GM19035 (cell line): ENCODE results near the gene SLC38A1.
"Not testable (repeated sequence)": the region's sequence is repeated elsewhere in the genome, so short reads cannot be mapped to it uniquely, and the experiment has no call there.

Experiments used
- ATAC-seq: cut with Tn5 transposase; IDR thresholded peaks from one replicate; pipeline ENCODE4 v1.9.1; 2021; ENCODE audit not compliant: unreplicated experiment

Gene SLC38A1

DNA sequence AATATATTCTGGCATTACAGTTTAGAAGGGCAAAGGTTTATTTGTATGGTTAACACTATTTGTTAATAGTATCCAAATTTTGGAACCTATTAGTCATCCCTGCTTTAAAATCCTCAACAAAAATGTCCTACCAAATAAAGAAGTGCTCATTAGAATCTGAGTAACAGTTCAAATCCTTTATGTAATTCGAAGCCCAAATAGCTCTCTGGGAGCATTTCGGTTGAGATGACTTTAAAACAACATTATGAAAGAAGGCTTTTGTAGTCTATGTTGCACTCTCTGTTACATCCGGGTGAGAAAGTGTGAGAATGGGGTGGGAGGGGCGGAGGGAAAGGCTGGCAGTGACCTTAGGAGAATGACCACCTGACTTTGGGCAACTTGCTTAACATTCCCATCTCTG is 59.7 kb downstream of the SLC38A1 start:
- ATAC-seq: no peak

GRCh38 chr12:46208370-46208769 is 60.5 kb downstream of the SLC38A1 start:
- ATAC-seq: no peak

DNA sequence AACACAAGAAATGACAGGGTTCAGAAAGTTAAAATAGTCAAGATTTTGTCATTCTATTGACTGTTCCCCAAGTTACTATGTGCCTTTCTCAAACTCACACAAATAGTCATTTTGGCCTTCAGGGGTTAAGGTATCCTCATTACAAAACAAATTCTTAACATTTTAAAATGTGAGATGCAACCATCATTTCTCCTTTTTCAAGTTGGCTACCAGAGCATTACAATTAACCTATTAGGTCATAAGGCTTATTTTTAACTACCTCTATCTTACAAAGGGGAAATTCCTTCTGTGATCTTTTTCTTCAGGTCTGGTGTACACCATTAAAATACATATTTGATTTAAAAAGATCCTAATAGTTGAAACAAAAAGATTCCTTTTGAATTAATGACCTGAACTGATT is 61.2 kb downstream of the SLC38A1 start:
- peak; percentile 34 for ATAC-seq

GRCh38 chr12:46206471-46206870 is 62.4 kb downstream of the SLC38A1 start:
- no peak for ATAC-seq

DNA sequence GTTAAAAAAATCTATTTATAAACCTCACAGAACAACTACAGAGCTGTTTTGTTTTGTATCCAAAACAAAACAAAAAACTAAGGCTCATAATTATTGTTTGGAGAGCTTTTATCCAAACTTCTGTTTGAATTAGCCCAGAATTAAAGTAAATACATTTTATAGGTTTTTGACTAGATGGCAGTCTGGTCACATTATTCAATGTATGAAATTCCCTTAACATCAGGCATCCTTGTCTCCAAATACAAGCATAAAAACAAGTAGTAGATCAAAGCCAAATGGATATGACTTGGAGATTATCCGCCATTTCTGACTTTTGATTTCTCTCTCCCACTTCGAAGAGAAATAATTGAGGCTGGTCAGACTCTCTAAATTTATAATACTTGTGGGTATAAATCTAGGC is 63.5 kb downstream of the SLC38A1 start:
- ATAC-seq: no peak

DNA sequence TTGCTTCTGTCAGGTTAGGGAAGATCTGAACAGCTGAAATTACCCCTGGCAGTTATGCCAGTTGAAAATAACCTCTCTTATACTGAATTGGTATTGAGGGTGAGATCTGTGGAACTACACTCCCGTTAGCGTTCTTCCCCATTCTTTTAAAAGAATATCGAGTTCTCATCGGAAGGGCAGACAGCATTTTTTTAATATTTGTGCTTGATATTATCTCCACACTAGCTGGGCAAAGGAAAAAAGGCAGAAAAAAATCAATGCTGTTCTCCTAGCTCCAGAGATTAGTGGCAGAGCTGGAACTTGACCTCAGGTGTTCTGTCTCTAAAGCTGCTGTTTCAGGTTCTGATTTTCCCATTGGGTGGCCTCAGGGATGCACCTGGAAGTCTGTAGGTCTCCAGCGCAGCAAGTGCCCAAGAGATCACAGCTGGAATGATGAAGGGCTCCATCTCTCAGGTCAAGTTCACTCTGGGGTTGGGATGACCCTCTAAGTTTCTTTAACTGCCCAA is 67.5 kb downstream of the SLC38A1 start:
- no peak for ATAC-seq

DNA sequence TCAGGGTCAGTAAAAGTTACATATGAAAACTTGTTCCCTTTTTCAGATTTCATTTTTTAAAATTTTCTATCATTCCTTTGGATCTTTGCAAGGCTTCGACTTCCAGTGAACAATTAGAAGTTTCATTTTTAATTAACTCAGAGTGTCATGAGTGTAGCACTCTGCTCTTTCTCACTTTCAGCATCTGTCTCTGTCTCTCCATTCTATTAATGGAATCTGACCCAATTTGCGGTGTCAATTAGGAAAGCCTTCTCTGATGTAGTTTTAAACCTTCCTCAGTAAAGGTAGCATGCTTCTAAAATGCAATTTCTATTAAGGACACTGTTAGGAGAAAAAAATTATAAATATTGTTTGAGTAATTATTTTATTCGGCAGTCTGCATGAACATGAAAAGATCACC is 68.3 kb downstream of the SLC38A1 start:
- no peak for ATAC-seq

GRCh38 chr12:46198913-46199312 is 69.9 kb downstream of the SLC38A1 start:
- no peak for ATAC-seq

DNA sequence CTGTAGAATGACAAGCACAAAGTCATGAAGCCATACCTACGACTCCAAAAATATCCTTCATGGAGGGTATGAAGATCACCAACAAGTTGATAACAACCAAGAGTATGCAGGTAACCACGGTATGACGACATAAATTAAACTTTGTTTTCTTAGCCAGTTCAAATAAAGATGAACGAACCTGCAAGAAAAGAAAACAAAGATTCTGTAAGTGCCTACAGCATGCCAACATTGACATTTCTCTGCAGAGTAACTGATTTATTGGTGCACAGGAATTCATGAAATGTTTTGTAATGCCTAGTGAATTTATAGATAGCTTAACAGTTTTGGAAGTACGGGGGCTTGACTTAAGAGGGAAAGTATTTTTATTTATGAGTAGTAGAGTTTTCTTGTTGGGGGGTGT is 71.0 kb downstream of the SLC38A1 start:
- no peak for ATAC-seq

GRCh38 chr12:46190533-46190932 is 78.3 kb downstream of the SLC38A1 start:
- not testable (repeated sequence) for ATAC-seq

- no peak for ATAC-seq
These were observed 80.7 kb downstream of the SLC38A1 start for GRCh38 chr12:46188170-46188569.

- ATAC-seq: no peak
These were observed 81.8 kb downstream of the SLC38A1 start for GRCh38 chr12:46187023-46187422.

DNA sequence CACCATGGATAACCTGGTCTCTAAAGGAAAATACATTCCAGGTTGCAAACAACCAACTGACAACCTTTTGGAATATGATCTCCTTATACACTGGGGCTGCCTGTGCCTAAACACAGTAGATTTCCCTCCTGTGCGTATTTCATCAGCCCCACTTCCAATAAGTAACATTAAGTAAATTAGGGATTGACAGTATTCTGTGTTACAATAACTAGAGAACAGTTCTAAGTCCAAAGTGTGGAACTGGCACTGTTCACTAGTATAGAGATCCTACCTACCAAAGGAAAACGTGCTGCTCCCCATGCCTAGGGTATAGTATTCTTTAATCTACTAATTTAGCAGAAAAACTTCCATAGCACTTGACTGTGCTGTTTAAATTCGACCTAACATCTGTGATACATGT is 82.8 kb downstream of the SLC38A1 start:
- no peak for ATAC-seq

- no peak for ATAC-seq
These were observed 83.2 kb downstream of the SLC38A1 start for GRCh38 chr12:46185686-46186085.

GRCh38 chr12:46184798-46185595 is 83.8 kb downstream of the SLC38A1 start:
- ATAC-seq: no peak

DNA sequence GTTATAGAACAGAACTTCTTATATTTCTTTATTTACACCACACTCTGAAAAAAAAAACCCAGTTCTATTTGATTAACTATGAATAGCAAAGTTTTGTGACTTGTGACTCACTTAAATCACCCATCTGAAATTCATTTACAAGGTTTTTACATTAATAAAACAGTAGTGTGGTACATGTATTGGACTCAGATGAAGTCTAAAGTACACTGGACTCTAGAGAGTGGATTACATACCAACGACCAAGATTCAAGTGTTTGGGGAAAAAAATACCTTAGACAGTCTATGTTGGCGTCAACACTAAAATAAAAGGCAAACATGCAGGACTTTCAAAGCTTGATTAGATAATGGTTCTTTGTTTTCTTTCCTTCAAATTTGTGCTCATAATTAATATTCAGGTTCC is 85.7 kb downstream of the SLC38A1 start:
- ATAC-seq: no peak

DNA sequence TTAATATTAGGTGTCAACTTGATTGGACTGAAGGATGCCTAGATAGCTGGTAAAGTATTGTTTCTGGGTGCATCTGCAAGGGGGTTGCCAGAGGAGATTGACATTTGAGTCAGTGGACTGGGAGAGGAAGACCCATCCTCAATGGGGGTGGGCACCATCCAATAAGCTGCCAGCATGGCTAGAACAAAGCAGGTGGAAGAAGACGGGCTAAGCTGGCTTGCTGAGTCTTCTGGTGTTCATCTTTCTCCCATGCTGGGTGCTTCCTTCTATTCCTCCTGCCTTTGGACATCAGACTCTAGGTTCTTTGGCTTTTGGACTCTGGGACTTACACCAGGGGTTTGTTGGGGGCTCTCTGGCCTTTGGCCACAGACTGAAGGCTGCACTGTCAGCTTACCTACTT is 87.4 kb downstream of the SLC38A1 start:
- ATAC-seq: no peak

DNA sequence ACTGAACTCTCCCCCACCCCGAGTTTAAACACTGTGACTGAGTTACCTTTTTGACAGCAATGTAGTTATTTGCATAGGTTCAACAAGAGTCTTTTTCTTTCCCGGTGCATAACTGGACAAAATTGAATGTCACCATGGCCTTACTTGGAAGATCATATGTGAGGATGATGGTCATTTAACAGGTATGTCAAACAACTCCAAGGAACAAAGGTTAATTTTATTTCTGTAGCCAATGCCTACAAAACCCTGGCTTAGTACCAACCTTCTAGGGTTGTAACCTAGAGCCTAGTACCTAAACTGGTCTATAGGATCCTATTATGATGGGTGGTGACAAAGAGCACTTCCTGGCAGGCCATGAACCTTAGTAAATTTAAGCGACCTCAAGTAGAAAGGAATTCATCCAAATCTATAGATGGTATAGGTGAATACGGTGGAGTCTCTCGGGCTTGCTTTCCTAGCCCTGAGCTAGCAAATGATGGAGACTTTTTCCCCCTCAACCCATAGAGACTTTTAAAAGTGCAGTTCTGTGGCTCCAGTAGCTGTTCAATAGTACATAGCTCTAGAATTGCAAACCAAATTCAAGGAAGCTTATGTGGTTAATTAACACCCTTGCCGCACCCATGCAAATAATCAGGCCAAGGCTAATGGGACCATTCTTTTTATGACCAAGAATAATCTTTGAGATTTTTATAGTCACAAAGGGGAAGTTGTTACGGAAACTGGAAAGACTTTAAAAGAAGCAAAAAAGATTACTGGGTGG is 89.0 kb downstream of the SLC38A1 start:
- no peak for ATAC-seq

- no peak for ATAC-seq
These were observed 90.8 kb downstream of the SLC38A1 start for GRCh38 chr12:46177837-46178608.

- ATAC-seq: no peak
These were observed 91.8 kb downstream of the SLC38A1 start for GRCh38 chr12:46177025-46177424.

DNA sequence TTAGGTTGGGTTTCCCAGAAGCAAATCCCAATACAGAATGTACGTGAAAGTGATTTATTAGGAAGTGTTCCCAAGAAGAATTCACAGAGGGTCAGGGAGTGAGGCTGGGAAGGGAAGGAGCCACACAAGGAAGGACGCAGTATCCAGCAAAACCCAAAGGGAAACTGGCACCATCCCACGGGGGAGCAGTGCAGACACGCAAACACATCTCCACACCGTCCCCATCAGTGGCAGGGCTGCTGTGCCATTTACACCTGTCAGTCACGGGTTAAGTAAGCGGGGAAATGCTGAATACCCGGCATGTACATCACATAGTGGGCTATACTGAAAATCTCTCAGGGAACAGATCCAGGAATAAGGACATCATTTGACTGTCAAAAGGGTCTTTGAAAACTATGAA is 93.9 kb downstream of the SLC38A1 start:
- no peak for ATAC-seq
